ENCODE data around the gene STMN3. TPM values are rescaled to one million over a fixed set of nuclear protein-coding genes. Genes with fewer than 3 reads are reported as not detected.

The STMN3 gene
- total and polyA plus RNA-seq, 2 of the 8 experiments (the other 6 are each of a cell fraction or from before 2014, with no cell fraction given), result 51.5 to 63.1 TPM

- Histone ChIP-seq H4K20me1 (replicated peaks in 1 of 2; ENCODE audit: control insufficient read depth in 1 of 2, insufficient read depth in 2 of 2, low read length in 2 of 2) (peaks cover 0 to 12% of the 10 kb centered on the region in 2 experiments), H2BK20ac (ENCODE audit: low read length) (no peak overlapping the region), H3K56ac (replicated peaks; ENCODE audit: insufficient read length, low read depth, low read length) (no peak overlapping the region), H2AFZ (ENCODE audit: low read length) (no peak overlapping the region), H3K9ac (replicated peaks in 1 of 4; ENCODE audit: extremely low read depth in 1 of 4, low read depth in 3 of 4, low read length in 3 of 4) (no peak overlapping the region), H3K27ac (ENCODE audit: low read depth, low read length) (no peak overlapping the region), H3K79me1 (ENCODE audit: low read depth, low read length) (no peaks in the 10 kb centered on the region), H3K23ac (ENCODE audit: insufficient read length) (no peak overlapping the region), H3K27me3 (replicated peaks in 1 of 4; ENCODE audit: control insufficient read depth in 3 of 4, extremely low read depth in 1 of 4, insufficient read depth in 3 of 4, low read length in 3 of 4) (no peaks in the 10 kb centered on the region), H3K4ac (replicated peaks; ENCODE audit: insufficient read length, low read depth, low read length) (no peak overlapping the region), H3K36me3 (ENCODE audit: control insufficient read depth in 2 of 4, insufficient read depth in 4 of 4, low read length in 3 of 4) (peaks cover 0 to 3% (median 0%) of the 10 kb centered on the region in 4 experiments; a peak in 1 of 8 replicates), H3K14ac (ENCODE audit: insufficient read length) (no peak overlapping the region), H3K79me2 (ENCODE audit: control insufficient read depth in 1 of 2, insufficient read depth in 2 of 2, low read length in 2 of 2) (no peaks in the 10 kb centered on the region), H3K9me3 (ENCODE audit: insufficient read depth in 2 of 2, low read depth in 1 of 2, low read length in 1 of 2) (no peaks in the 10 kb centered on the region; a peak in 1 of 4 replicates), H3K4me2 (ENCODE audit: insufficient read depth in 1 of 2, low read depth in 2 of 2, low read length in 2 of 2) (peak overlapping the region; percentile 58 to 65), H2BK15ac (ENCODE audit: low read length) (no peak overlapping the region), H4K5ac (ENCODE audit: insufficient read length, low read depth, low read length) (no peak overlapping the region), H3K18ac (ENCODE audit: extremely low read depth, low read length) (no peak overlapping the region), H4K8ac (ENCODE audit: extremely low read depth, insufficient read depth, low read length) (no peak overlapping the region), H2BK5ac (ENCODE audit: low read depth, low read length) (peak overlapping the region; percentile 60; the same call in 1 of the 2 replicates), H3K23me2 (ENCODE audit: low read depth, low read length) (peaks cover 8% of the 10 kb centered on the region; the same call in 1 of the 2 replicates), H2BK12ac (ENCODE audit: low read depth, low read length) (peak overlapping the region; percentile 17; the same call in 1 of the 2 replicates), H4K91ac (replicated peaks; ENCODE audit: insufficient read length, low read length) (no peak overlapping the region), H2BK120ac (replicated peaks; ENCODE audit: low read depth, low read length) (no peak overlapping the region), H3K4me1 (replicated peaks in 1 of 4; ENCODE audit: control insufficient read depth in 3 of 4, insufficient read depth in 4 of 4, low read length in 3 of 4) (peaks cover 0 to 12% (median 7%) of the 10 kb centered on the region in 4 experiments; a peak in 4 of 7 replicates), H3K4me3 (ENCODE audit: extremely low read depth in 1 of 4, insufficient read depth in 2 of 4, low read depth in 3 of 4, low read length in 4 of 4) (peak overlapping the region in 1 of 4 experiments; percentile 45; a peak in 2 of 8 replicates), H2AK5ac (ENCODE audit: low read depth, low read length) (no peak overlapping the region)
- WGBS, 2 experiments (ENCODE audit: extremely low coverage in 1 of 2, insufficient coverage in 1 of 2, insufficient read length in 1 of 2, insufficient replicate concordance in 2 of 2, low coverage in 1 of 2, low lambda C conversion rate in 2 of 2, missing lambda C conversion rate in 1 of 2), result 78% methylated on average over 7 of the region's 7 CpGs; no CpG with 5 or more reads in 1 of the 2 experiments
- ChIA-PET POLR2A (ENCODE audit: partially characterized antibody) (interaction anchor here (0.5 to 4.2 kb wide), 14 partner anchors 9 to 214 kb away, joined by 3 to 49 read pairs (median 4); partner anchors contain the start of genes ARFRP1, GMEB2, LIME1 and RTEL1), CTCF (ENCODE audit: partially characterized antibody) (interaction anchor here (0.6 to 2.4 kb wide), 8 partner anchors 9 to 88 kb away, joined by 3 to 9 read pairs (median 4); partner anchors contain the start of genes ARFRP1 and ZGPAT)
- FAIRE-seq (no peak), DNase-seq (ENCODE audit: low read depth in 1 of 2, low spot score in 2 of 2) (no peak)
- TF ChIP-seq USF2 (IDR thresholded peaks at IDR 0.05; ENCODE audit: low read length), result no peak
- TF ChIP-seq POLR2A (IDR thresholded peaks at IDR 0.05; ENCODE audit: control extremely low read depth in 1 of 2, low read depth in 2 of 2, low read length in 2 of 2), result peak in 1 of 2 experiments; percentile 55; a peak in 1 of 3 replicates
- no peak for TF ChIP-seq SUZ12 (IDR thresholded peaks at IDR 0.05; ENCODE audit: low read length)
Measured at GRCh38 chr20:63697357-63697867, 44.2 kb upstream of the STMN3 start.

All from H1 (cell line).